Measurements from ENCODE around the gene EFS.

DNA sequence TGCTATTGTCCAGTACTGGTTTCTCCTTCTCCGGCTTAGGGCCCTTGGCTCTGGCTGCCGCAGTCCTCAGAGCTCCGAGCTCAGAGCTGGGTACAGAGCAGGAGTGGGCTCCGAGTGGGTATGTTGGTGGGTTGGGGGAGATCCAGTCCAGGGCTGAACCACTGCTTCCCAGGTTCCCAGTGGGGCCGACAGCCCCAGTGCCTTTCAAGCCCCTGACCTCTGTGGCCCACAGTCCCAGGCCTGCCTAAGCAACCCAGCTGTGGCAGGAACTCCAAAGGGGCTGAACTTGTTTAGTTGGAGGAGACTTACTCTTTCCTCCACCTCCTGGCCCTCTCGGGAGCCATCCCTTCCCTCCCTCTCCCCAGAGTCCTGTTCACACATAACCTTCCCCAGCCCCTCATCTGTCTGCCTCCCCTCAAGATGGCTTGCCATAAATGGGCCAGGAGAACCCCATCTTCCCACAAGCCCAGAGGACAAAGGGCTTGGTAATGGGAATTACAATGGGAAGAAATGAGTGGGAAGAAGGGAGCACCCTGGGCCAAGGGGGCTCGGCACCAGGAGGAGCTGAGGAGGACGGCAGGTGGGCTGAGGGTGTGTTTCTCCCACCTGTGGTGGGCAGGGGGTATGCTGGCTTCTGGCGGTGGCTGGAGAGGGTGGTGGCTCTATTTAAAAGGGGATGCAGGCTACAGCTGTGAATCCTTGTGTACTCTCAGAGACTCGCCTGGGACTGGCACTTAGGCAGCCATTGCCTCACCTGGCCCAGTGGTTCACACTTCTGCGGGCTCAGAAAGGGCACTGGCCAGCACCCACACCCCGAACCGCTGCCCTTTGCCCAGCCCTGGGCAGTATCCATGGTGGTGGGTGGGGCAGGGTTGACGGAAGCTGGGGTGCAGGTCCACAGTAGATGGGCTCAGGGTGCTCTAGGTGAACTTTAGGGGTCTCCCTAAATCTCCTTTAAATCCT, 46.9 kb upstream of the EFS start:
- TF ChIP-seq CTCF (IDR thresholded peaks at IDR 0.05; ENCODE audit: poor library complexity) (no peak), EZH2phosphoT487 (IDR thresholded peaks at IDR 0.05; ENCODE audit: low read depth, severe bottlenecking, unreplicated experiment) (no peak)
